ENCODE data around the gene SLC28A3.
A peak's percentile ranks its signal among the peaks of the same experiment; 100 is the strongest.

The SLC28A3 gene

DNA sequence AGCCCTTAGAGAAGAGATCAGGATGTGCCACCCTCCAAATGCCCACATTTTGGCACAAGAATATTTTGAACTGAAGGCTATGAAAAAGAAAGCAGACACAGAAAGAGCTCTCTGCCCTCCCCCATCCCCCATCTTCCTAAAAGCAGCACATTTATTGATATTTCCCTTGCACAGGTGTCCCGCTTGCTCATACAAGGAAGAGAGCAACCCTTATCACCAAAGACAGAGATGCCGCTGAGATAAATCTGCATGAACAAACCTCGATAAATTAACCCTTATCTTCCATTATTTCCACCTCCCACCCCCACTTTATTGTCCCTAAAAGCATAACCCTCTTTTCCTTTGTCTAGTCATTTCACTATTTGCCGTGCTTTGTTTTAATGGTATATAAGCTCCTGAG, 1.8 kb downstream of the SLC28A3 start:
- FAIRE-seq, result no peak

DNA sequence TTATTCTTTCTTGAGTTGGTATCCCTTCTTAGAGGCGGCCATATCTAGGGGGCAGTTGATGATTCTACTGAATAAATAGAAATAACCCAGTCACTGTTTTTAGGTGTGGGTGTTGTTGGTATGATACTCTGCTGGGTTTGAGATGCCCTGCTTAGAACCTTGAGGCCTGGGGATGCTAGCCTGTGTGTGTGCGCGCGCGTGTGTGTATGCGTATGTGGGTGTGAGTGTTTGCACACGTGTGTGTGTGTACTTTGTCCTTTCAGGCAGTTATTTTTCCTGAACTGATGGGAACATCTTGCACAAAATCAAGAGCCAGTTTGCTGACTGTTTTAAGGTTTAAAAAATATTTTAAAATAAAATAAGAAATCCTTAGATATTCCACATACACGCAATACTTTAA, 3.3 kb downstream of the SLC28A3 start:
- FAIRE-seq, result no peak

DNA sequence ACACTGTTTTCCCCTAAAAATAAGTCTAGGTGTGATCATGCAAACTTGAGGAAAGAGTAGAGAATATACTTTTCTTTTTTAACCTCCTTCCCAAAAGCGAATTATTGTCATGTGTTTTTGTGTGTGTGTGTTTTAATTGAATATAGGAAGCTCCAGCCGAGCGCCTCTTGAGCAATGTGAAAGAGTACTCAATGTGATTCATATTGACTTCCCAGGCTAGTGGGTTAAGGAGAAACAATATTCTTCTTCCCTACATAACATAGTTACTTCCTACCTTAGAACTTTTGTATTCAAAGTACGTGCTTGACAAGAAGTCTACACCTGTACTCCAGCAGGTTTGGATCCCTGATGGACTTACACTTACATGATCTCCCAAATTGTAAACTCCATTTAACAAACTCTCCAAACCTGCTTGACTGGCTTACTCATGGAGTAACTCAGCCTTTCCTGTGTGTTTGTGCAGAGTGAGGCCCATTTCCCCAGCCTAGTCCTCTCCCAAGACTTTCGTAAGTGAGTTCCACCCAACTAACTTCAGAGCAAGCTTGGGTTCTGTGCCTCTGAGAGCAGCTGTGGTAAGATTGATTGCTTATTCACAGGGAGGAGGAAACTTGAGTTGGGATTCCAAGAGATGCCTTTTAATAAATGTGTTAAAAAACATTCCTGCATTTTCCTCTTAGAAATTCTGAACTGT, 9.3 kb downstream of the SLC28A3 start:
- no peak for FAIRE-seq

GRCh38 chr9:84330246-84330645, 10.3 kb downstream of the SLC28A3 start:
- no peak for FAIRE-seq

GRCh38 chr9:84327184-84327583, 13.4 kb downstream of the SLC28A3 start:
- no peak for FAIRE-seq

- FAIRE-seq, result no peak
These were observed 15.1 kb downstream of the SLC28A3 start for GRCh38 chr9:84325347-84325973.

DNA sequence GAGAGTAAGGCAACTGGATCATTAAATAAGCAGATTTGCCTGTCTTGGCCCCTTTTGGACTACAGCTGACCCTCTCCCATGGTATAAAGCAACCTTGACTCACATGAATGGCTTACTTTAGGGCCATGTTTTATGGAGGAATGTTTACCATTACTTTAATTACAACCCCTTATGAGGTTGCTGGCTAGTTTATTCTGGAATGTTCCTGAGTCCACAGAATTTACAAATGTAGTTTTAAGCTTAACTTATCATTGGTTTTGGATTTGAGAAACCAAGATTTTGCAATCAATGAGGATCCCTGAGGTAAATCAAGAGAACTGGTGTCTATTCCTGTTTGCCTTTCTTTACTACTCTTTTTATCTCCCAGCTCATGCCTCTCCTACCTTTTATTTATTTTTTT, 15.7 kb downstream of the SLC28A3 start:
- no peak for FAIRE-seq

GRCh38 chr9:84323858-84324257, 16.7 kb downstream of the SLC28A3 start:
- FAIRE-seq, result no peak

DNA sequence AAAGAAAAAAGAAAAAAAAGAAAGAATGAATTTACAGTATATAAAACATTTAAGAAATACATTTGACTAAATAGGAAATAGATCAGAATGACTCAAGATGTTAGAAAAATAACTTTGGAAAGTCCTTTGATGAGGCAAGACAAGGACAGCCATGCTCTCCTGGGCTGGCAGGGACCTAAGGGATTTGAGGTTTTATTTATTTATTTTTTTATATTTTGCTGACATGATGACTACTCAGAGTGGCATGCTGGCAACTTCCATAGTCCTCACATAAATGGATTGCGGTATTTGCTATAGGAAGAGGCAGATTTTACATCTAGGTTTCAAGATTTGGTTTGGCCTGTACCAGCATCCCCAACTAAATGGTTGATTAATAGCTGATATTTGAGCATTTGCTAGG, 17.7 kb downstream of the SLC28A3 start:
- no peak for FAIRE-seq

DNA sequence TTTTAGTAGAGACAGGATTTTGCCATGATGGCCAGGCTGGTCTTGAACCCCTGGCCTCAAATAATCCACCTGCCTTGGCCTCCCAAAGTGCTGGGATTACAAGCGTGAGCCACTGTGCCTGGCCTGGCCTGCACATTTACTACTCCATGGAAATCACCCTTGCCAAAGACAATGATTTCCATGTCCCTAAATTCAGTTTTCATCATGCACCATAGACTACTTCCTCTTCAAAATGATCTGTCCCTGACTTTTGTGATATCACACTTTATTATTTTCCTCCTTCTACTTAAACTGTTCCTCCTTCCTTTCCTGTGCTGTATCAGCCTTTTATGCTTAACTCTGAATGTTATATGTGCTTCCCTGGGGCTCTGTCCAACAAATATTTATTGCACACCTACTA, 20.3 kb downstream of the SLC28A3 start:
- no peak for FAIRE-seq

GRCh38 chr9:84319632-84320031, 20.9 kb downstream of the SLC28A3 start:
- no peak for FAIRE-seq

GRCh38 chr9:84318981-84319380, 21.6 kb downstream of the SLC28A3 start:
- no peak for FAIRE-seq

GRCh38 chr9:84317563-84317962, 23.0 kb downstream of the SLC28A3 start:
- FAIRE-seq, result no peak

DNA sequence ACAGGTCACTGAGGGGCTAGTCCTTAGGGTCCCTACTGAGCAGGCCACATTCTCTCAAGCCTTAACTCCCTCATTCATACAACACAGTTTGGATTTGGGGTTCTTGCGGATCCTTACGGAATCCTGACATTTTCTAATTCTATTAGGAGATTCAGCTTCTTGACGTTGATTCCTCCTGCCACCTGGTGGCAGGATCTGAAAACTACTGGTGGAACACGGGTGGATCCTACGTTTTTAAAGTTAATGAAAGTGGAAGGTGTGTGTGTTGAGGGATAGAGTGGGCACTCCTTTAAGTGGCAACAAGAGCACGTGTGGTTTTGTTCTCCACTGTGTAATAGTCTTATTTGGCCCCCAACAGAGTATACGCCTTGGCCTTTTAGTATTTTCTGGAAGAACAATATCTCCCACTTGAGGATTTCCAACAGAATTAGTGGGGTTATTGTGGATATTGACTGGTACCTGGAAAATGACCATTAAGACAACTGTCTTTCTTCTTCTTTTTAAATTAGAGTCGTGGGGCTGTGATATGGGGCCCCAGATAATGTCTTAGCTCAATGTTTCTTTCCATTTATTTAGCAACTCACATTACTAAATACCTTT, 25.2 kb downstream of the SLC28A3 start:
- FAIRE-seq, result peak; percentile 3

DNA sequence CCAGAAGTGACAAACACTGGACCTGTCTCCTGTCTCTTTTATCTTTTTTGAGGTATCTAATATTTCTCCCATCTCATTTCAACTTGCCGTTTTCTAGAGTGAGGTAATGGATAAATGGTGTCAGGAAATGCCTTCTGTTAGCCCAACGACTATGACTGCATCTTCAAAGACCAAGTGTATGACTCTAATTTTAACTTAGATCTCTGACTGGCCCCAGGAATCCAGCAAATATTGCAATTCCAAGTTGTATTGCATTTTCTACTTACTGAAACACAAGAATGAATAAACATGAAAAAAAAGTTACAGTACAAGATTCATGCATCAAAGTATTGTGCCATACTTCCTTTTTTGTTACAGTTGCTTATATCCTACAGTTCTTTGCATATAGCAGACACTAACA, 26.3 kb downstream of the SLC28A3 start:
- no peak for FAIRE-seq

GRCh38 chr9:84310883-84311282, 29.7 kb downstream of the SLC28A3 start:
- FAIRE-seq, result no peak

- no peak for FAIRE-seq
These were observed 34.9 kb downstream of the SLC28A3 start for GRCh38 chr9:84305497-84306131.

DNA sequence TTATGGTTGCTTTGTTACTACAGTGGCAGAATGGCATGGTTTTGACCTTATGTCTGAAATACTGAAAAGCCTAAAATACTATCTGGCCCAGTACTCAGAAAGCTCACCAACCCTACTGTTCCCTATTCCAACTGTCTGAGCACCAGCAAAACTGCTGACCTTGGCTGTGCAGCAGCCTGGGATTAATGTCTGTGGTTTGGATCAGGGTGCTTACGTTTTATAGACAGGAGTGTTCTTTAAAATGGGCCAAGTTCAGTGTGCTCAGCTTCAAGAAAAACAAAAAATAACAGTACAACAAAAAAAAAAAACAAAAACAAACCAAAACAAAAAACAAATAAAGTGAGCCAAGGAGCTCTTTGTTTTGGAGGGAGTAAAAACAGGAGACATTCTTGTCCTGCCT, 36.4 kb downstream of the SLC28A3 start:
- no peak for FAIRE-seq

DNA sequence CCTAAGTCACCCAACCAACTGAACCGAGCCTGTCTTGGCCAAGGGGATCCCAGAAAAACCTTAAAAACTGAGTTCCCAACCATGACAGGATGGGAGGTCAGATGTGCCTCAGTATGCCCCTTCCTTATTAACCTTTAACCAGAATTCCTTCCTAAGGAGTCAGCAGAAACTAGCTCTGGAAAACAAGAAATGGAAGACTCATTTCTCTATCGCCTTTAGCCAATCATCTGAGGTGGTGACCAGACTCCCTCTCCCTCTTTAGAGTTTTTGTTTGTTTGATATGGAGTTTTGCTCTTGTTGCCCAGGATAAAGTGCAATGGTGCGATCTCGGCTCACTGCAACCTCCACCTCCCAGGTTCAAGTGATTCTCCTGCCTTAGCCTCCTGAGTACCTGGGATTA, 37.5 kb downstream of the SLC28A3 start:
- FAIRE-seq, result no peak

DNA sequence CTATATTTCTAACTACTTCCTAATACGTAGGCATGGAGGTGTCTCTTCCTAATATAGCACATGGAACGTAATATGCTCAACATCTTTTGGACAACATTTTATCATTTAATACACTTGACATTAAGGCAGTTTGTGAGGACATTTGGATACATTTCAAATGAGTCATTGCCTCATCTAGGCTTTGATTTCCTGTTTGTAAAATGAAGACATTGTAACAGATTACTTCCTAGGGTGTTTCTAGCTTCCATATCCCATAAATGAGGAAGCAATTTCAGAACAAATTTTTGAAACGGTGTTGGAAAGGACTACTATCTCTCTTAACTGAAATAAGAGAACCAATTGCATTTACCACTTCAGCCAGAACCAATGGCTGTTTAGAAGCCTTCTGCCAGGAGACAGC, 38.7 kb downstream of the SLC28A3 start:
- FAIRE-seq, result no peak

DNA sequence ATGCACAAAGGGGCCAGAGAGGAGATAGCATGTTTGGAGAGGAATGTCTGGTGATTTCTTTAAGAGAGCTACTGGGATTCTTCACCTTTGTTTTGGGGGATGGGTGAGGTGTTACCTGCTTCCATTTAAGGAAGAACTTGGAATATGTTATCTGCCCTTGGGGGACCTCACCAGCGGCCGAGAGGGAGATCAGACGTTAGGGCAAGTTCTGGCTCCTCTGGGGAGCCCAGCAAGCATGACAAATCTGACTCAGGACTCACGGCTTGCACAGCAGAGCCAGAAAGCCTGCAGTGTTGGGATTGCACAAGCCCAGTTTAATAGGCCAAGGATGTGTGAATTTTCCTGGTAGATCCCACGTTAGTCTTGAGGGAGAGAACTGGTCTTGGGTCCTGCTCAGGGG, 40.3 kb downstream of the SLC28A3 start:
- FAIRE-seq, result no peak

- FAIRE-seq, result no peak
These were observed 43.3 kb downstream of the SLC28A3 start for GRCh38 chr9:84297162-84297821.

- no peak for FAIRE-seq
These were observed 44.3 kb downstream of the SLC28A3 start for GRCh38 chr9:84296146-84296843.

All from G401.6 (cell line).